Measurements from ENCODE around the gene CD47.

Gene CD47

GRCh38 chr3:108025177-108025576 is 65.7 kb downstream of the CD47 start:
- DNase-seq (ENCODE audit: low read depth in 1 of 2, low spot score in 1 of 2), result no peak
- no peak overlapping the region for H3K27ac ChIP-seq (replicated peaks)
- no peaks in the 10 kb centered on the region for H3K27me3 ChIP-seq (ENCODE audit: insufficient read depth, poor library complexity, severe bottlenecking)
- TF ChIP-seq SPI1 (IDR thresholded peaks at IDR 0.05; ENCODE audit: borderline replicate concordance, low read depth) (no peak), GABPA (IDR thresholded peaks at IDR 0.05; ENCODE audit: low read depth) (no peak), POLR2AphosphoS5 (IDR thresholded peaks at IDR 0.05; ENCODE audit: low read depth) (no peak), REST (IDR thresholded peaks at IDR 0.05; ENCODE audit: insufficient replicate concordance, low read depth) (no peak), CTCF (IDR thresholded peaks at IDR 0.05; ENCODE audit: insufficient read depth, low read length) (no peak)
- H3K4me3 ChIP-seq (replicated peaks; ENCODE audit: insufficient read depth, low read length), result no peak overlapping the region

GRCh38 chr3:108024146-108024850 is 66.5 kb downstream of the CD47 start:
- Histone ChIP-seq H3K27ac (replicated peaks) (no peak overlapping the region), H3K4me3 (replicated peaks; ENCODE audit: insufficient read depth, low read length) (no peak overlapping the region), H3K27me3 (ENCODE audit: insufficient read depth, poor library complexity, severe bottlenecking) (no peaks in the 10 kb centered on the region)
- no peak for DNase-seq (ENCODE audit: low read depth in 1 of 2, low spot score in 1 of 2)
- no peak for TF ChIP-seq CTCF (IDR thresholded peaks at IDR 0.05; ENCODE audit: insufficient read depth, low read length)
- TF ChIP-seq REST (IDR thresholded peaks at IDR 0.05; ENCODE audit: insufficient replicate concordance, low read depth), result no peak
- no peak for TF ChIP-seq SPI1 (IDR thresholded peaks at IDR 0.05; ENCODE audit: borderline replicate concordance, low read depth)
- no peak for TF ChIP-seq GABPA (IDR thresholded peaks at IDR 0.05; ENCODE audit: low read depth)
- no peak for TF ChIP-seq POLR2AphosphoS5 (IDR thresholded peaks at IDR 0.05; ENCODE audit: low read depth)

GRCh38 chr3:108022256-108023150 is 68.3 kb downstream of the CD47 start:
- Histone ChIP-seq H3K27ac (replicated peaks) (no peak overlapping the region), H3K27me3 (ENCODE audit: insufficient read depth, poor library complexity, severe bottlenecking) (no peaks in the 10 kb centered on the region), H3K4me3 (replicated peaks; ENCODE audit: insufficient read depth, low read length) (no peak overlapping the region)
- no peak for DNase-seq (ENCODE audit: low read depth in 1 of 2, low spot score in 1 of 2)
- TF ChIP-seq POLR2AphosphoS5 (IDR thresholded peaks at IDR 0.05; ENCODE audit: low read depth) (no peak), GABPA (IDR thresholded peaks at IDR 0.05; ENCODE audit: low read depth) (no peak), SPI1 (IDR thresholded peaks at IDR 0.05; ENCODE audit: borderline replicate concordance, low read depth) (no peak), CTCF (IDR thresholded peaks at IDR 0.05; ENCODE audit: insufficient read depth, low read length) (no peak)

All from HL-60 (cell line).